ENCODE data around the gene SHANK3.

The SHANK3 gene

DNA sequence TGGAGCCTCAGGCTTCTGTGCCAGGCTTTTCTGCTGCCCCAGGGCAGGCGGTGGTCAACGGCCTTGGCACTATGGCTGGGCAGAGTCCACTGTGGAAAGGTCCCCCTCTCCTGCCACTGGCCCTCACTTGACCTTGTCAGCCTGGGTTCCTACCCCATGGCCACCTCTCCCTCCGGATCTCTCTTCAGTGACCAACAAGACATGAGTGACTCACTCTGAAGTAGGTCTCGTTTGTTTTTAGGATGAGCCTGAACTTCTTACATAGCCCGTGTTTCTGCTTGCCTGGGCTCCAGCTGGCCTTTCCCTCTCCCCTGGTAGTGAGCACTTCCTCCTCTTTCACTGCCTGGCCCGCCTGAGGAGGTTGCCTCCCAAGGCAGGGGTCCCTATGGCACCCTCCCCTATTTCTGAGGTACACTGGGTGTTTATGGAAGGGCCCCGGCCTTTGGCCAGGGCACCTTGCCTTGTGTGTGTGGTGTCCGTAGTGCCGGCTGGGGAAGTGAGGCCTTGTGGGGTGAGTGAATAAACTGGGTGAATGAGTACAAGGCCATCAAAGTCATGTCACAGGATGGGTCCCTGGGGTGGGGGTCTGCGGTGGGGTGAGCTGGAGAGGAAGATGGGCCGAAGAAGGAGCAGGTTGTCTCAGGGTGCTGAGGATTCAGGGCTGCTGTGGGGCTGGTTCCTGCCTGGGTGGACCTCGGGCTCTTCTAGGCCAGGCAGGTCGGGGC is 5.0 kb downstream of the SHANK3 start:
- in situ Hi-C loops (cut with MboI; ENCODE audit: low sequenced_read_pairs): no loop called here

DNA sequence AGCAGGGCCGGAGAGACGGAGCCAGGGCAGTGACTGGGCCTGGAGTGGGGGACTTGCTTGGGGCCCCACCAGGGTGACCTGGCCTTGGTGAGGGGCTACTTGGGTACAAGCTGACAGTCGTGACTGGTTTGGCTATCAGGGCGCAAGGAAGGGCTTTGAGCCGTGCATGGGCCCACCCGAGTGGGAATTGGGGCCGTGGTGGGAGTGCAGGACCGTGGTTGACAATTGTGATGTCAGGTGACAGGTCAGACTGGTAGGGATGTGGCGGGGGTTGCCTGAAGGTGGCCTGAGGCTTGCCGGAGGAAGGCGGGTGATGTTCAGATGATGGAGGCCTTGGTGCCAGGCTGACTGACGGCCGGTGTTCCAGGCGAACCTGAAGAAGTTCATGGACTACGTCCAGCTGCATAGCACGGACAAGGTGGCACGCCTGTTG is 5.6 kb downstream of the SHANK3 start:
- in situ Hi-C loops (cut with MboI; ENCODE audit: low sequenced_read_pairs): no loop called here

DNA sequence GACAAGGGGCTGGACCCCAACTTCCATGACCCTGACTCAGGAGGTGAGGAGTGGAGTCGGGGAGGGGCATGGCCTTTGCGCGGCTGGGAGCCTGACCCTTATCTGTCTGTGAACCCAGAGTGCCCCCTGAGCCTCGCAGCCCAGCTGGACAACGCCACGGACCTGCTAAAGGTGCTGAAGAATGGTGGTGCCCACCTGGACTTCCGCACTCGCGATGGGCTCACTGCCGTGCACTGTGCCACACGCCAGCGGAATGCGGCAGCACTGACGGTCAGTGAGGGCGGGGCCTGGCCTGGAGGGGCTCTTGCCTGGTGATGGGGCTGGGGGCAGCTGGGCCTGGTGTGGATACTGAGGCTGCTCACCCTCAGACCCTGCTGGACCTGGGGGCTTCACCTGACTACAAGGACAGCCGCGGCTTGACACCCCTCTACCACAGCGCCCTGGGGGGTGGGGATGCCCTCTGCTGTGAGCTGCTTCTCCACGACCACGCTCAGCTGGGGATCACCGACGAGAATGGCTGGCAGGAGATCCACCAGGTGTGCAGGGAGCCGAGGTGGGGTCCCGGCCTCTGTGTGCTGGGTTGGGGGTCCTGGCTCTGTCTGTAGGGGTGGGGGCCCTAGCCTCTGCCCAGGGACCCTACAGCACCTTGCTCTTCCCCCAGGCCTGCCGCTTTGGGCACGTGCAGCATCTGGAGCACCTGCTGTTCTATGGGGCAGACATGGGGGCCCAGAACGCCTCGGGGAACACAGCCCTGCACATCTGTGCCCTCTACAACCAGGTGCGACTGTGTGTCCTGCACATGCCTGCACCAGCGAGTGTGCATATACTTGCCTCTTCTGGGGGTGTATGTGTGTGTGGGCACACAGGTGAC is 6.3 kb downstream of the SHANK3 start:
- in situ Hi-C loops (cut with MboI; ENCODE audit: low sequenced_read_pairs): no loop called here

DNA sequence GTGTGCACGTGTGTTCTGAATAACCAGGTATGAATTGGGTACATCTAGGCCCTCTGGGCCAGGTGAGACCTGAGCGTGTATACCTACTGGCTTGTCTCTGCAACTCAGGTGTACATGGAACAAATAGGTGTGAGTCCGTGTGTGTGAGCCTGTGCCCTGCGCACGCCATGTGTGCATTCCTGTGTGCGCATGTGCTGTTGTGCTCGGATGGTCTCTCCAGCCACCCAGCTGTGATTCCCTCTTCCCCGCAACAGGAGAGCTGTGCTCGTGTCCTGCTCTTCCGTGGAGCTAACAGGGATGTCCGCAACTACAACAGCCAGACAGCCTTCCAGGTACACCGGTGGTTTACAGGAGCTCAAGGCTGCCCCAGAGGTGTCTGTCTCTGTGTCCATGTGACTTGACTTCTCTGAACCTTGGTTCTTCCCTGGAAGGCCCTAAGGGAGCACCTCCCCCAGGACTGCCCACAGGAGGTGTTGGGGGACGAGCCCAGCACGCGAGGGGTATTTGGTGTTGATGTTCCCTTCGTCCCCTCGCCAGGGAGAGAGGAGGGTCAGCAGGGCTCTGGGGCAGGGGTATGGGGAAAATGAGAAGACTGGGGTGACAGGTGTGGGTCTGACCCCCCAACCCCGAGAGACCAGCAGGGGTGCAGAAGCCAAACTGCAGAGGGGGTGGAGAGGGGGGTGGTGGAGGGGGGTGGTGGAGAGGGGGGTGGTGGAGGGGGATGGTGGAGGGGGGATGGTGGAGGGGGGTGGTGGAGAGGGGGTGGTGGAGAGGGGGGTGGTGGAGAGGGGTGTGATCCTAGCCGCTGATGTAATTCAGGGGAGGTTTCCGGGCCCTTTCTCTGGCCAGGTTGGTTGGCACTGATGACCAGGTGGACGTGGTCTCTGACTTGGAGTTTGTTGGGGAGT is 10.7 kb downstream of the SHANK3 start:
- in situ Hi-C loops (cut with MboI; ENCODE audit: low sequenced_read_pairs): no loop called here

DNA sequence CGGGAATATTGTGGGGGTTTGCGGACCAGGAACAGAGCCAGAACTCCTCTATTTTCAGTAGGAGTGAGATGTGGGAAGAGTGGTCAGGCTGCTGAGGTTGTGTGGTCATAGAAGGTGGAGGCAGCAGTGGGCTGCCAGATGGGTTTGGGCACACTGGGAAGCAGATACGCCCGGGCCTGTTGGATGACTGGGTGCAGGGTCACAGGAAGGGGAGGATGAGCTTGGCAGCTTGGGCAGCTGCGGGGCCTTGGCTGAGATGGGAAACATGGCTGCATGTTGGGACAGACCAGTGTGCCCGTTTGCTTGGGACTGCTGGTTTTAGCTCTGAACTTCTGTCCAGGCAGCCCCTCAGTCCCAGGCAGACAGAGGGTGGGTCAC is 11.4 kb downstream of the SHANK3 start:
- in situ Hi-C loops (cut with MboI; ENCODE audit: low sequenced_read_pairs): no loop called here

DNA sequence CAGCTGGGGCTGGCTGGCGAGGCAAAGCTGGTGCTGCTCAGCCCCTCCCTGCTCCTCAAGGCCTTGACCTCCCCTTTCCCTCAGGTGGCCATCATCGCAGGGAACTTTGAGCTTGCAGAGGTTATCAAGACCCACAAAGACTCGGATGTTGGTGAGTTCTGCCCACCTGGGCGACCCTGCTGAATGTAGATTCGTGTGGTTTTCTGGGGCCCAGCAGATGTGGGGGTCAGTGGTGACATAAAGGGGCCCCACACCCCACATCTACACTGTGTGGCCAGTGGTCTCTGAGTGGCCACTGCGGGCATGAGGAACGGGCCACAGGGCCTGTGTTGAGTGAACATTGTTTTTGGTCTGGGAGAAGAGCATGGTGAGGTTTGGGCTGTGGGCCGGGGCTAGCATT is 11.9 kb downstream of the SHANK3 start:
- in situ Hi-C loops (cut with MboI; ENCODE audit: low sequenced_read_pairs): no loop called here

DNA sequence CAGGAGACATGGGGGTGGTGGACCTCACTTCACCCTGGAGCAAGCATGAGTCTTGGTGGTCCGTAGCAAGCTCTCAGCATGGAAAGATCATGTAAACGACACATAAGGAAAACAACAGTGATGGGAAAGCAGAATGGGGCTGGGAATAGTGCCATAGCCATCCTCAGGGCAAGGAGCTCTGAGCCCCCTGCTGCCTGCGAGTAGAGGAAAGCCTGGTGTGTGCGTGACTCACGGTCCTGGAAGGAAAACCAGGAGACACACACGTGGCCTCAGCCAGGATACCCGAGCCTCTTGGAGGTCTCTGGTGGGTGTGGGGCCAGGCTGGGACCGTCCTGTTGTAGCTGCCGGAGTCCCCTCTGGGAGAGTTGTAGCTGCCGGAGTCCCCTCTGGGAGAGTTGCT is 12.4 kb downstream of the SHANK3 start:
- in situ Hi-C loops (cut with MboI; ENCODE audit: low sequenced_read_pairs): no loop called here

DNA sequence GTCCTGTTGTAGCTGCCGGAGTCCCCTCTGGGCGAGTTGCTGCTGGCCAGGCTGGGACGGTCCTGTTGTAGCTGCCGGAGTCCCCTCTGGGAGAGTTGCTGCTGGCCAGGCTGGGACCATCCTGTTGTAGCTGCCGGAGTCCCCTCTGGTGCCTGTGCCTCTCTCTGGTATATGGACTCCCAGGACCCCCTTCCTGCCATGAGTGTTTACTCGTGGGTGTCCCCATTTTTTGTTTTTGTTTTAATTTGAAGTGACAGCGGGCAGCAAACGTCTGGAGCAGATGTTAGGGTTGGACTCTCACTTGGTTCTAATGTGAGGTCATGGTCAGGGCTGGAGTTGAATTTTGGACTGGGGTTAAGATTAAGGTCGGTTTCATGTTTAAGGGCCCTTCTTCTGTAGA is 14.2 kb downstream of the SHANK3 start:
- in situ Hi-C loops (cut with MboI; ENCODE audit: low sequenced_read_pairs): no loop called here

- in situ Hi-C loops (cut with MboI; ENCODE audit: low sequenced_read_pairs): no loop called here
Observed at GRCh38 chr22:50687829-50688228, 15.2 kb downstream of the SHANK3 start.

- in situ Hi-C loops (cut with MboI; ENCODE audit: low sequenced_read_pairs): no loop called here
Observed at GRCh38 chr22:50688448-50688847, 15.8 kb downstream of the SHANK3 start.

DNA sequence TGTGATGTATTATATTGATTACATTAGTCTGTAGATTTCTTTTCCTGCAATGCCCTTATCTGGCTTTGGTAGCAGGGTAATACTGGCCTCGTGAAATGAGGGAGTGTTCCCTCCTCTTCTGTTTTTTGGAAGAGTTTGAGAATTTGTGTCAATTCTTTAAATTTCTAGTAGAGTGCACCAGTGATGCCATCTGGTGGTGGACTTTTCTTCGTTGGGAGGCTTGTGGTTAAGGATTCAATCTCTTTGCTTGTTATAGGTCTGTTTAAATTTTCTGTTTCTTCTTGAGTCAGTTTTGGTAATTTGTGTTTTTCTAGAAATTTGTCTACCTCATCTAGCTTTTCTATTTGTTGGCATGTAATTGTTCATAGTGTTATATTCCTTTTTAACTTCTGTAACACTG is 18.9 kb downstream of the SHANK3 start:
- in situ Hi-C loops (cut with MboI; ENCODE audit: low sequenced_read_pairs): no loop called here

DNA sequence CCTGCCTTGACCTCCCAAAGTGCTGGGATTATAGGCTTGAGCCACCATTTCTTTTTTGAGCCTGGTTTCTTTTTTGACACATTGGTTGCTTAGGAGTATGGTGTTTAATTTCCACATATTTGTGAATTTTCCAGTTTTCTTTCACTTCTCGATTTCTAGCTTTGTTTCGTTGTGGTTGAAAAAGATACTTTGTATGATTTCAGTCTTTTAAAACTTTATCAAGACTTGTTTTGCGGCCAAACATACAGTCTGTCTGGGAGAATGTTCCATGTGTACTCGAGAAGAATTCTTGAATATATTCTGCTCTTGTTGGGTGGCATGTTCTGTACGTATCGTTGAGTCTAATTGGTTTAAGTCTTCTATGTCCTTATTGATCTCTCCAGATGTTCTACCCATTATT is 20.8 kb downstream of the SHANK3 start:
- in situ Hi-C loops (cut with MboI; ENCODE audit: low sequenced_read_pairs): no loop called here

- in situ Hi-C loops (cut with MboI; ENCODE audit: low sequenced_read_pairs): no loop called here
Observed at GRCh38 chr22:50694099-50694605, 21.5 kb downstream of the SHANK3 start.

DNA sequence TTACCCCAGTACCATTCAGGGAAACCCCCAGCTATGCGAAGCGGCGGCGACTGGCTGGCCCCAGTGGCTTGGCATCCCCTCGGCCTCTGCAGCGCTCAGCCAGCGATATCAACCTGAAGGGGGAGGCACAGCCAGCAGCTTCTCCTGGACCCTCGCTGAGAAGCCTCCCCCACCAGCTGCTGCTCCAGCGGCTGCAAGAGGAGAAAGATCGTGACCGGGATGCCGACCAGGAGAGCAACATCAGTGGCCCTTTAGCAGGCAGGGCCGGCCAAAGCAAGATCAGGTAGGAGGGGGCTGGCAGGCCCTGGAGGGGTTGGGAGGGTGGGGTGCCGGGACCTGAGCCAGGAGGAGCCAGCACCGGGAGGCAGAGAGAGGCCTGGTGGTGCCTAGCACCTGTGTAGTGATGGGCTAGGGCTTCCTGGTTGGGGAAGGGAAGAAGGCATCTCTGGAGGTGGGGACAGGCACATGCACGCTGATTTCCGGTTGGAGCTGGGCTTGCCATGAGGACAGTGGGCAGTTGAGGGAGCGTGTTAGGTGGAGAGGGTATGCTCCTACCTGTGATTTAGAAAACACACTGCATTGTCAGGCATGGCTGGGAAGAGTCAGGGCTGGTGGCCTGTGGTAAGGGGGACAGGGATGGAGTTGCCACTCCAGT is 22.3 kb downstream of the SHANK3 start:
- in situ Hi-C loops (cut with MboI; ENCODE audit: low sequenced_read_pairs): no loop called here

GRCh38 chr22:50695421-50696250 is 23.0 kb downstream of the SHANK3 start:
- in situ Hi-C loops (cut with MboI; ENCODE audit: low sequenced_read_pairs): no loop called here

DNA sequence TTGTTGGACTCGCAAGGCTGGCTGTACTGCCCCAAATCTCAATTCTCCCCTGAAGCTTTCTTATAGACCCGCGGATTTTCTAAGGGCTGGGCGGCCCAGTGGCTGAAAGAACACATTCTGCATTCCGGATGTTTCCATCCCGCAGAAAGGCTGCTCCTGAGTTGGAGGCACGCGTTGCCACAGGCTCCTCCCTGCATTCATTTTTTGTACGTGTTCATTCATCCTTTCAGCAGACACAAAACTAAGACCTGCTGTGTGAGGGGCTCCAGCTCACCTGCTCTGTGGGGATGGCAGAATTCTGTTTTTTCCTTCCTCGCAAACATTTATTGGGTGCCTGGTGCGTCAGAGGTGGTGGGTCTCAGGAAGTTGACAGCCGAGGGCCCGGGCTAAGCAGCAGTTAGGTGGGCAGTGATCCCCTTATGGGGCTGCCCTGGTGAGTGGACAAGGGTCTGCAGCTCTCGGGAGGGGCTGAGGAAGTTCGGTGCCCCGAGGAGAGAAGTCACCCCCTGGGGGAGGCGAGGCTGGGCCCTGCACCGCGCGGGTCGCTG is 23.7 kb downstream of the SHANK3 start:
- in situ Hi-C loops (cut with MboI; ENCODE audit: low sequenced_read_pairs): no loop called here

- in situ Hi-C loops (cut with MboI; ENCODE audit: low sequenced_read_pairs): no loop called here
Observed at GRCh38 chr22:50696799-50697561, 24.4 kb downstream of the SHANK3 start.

DNA sequence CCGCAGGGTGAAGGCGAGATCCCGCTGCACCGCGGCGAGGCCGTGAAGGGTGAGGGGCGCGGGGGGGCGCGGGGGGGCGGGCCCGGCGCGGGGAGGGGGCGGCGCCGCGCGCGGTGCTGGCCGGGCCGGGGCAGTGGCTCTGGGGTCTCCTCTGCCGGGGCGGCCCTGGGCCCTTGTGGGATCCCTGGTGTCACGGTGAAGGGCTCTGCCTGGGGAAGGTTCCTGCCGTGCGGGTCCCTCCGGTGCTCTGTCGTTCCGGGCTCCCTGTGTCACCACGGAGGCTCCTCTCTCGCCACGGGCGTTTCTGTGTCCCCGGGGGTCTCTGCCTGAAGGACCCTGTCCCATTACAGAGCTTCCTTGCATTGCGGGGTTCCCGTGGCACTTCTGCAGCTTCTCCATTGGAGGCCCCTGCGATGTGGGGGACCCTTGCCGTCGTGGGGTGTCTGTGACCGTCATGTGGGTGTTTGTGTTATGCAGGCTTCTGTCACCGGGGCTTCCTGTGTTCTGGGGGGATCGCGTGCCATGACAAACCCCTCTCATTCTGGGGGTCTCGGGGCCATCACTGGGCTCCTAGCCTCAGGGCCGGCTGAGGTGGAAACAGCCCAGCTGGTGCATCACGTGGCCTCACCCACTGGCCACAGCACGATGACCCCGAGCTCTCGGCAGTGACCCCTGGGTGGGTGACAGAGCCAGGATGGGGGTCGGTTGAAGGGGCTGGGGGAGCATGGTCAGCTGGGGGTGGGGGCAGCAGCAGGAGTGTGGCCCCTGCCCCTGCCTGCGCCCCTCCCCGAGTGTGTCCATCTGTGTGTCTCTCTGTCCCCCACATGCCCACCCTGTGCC is 25.3 kb downstream of the SHANK3 start:
- in situ Hi-C loops (cut with MboI; ENCODE audit: low sequenced_read_pairs): no loop called here
